NCI-H1417 (cell line): Measurements from ENCODE around the gene MYH11.
"Not testable (repeated sequence)": the region's sequence is repeated elsewhere in the genome, so short reads cannot be mapped to it uniquely, and the experiment has no call there.

ENCODE experiments used
- DNase-seq, 3 experiments: peaks; one replicate each; lab custom pipeline; 2025; lab: John Stamatoyannopoulos, UW

The MYH11 gene

DNA sequence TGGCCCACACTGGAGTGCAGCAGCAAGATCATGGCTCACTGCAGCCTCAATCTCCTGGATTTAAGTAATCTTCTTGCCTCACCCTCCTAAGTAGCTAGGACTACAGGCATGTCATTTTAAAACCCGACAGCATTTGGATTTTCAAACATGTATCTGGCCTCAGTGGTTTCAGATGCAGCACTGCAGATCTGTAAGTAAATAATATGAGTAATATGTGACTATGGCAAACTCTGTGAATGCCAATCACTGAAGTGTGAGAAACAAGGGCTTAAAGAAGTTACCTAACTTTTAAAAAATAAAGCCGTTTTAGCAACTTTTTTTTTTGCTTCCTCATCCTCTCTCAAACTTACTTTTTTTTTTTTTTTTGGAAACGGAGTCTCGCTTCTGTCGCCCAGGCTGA lies 19.7 kb upstream of the MYH11 start:
- no peak for DNase-seq

DNA sequence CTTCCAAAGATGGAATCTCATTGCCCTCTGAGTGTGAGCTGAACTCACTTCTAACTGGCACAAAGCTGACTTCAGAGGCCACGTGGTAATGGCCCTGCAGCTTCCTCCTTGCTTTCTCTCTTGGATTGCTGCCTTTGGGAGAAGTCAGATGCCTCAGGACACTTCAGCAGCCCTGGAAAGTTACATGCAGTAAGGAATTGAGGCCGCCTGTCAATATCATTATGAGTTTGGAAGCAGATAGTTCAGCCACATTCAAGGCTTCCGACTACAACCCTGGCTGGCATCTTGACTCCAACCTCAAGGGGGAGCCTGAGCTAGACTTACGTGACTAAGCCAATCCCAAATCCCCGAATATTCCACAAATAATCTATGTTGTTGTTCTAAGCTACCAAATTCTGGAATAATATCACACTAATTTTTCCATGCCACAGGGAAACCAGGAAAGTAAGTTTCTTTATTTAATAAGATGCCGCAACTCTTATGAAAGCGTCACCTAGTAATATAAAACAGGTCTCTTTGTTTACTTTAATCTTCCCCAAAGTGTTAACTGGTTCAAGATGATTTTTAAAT lies 18.0 kb upstream of the MYH11 start:
- DNase-seq = peak in 2 of 3 experiments; percentile 0 to 46

DNA sequence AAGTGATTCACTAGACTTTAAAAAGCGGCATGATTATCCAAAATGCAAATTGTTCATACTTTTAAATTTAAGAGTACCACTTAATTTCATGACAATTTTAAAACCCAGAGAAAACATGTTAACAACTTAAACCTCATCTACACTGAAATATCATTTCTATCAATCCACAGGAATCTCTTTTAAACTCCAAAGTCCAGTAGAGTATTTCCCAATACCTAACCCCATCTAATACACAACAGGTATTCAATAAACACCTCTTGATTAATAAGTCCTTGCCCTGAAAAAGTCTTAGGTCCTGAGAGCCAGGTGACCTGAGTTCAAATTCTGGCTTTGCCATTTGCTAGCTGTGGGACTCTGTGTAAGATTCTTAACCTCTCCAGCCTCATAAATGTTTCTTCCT lies 16.9 kb upstream of the MYH11 start:
- DNase-seq = no peak

DNA sequence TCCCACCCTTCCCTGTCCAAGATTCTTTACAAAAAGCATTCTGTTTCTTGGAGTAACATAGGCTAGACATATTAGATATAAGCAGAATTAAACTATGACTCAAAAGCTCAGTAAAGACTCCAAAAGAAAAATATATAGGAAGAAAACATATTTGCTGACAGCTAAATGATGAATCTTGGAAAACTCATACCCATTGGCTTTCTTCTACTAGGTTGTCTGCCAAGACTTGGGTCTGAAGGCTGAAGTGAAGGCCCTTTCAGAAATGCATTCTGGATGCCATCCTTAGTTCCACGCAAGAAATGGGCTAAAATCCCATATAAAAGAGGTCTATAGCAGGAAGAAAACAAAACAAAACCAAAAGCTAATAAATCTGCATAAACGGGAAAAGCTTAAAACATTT lies 16.5 kb upstream of the MYH11 start:
- no peak for DNase-seq

DNA sequence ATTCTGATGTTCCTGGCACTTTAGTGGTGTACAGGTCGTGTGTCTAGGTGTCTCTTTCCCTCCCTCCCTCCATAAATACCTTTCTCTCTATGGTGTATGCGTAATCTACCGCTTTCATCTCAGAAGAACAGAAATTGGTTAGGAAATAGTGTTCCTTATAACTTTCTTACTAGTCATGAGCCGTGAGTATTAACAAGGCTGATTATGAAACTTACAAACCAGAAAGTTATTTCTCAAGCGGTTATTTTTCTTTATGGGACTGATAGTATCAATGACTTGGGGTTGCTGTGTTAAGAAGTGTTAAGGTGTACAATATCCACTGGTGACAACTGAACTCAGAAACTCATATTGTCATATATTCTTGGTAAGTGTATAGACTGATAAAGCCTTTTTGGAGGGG lies 13.2 kb upstream of the MYH11 start:
- DNase-seq = no peak

DNA sequence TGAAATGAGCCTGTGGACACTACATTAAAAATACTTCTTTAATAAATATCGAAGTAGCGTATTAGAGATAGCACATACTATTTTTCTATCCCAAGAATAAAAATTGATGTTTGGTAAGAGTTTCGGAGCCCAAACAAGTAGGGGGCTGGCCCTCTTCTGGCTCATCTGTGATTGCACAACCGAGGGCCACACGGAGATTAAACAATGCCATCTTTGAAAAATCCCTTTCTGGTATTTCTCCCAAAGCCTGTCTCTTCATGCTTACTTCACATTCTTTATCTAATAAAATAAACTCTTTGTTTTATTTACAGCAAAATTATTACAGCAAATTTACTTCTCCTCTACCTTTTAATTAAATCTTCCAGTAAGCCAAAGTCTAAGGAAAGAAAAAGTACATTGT lies 9.6 kb upstream of the MYH11 start:
- DNase-seq = no peak

DNA sequence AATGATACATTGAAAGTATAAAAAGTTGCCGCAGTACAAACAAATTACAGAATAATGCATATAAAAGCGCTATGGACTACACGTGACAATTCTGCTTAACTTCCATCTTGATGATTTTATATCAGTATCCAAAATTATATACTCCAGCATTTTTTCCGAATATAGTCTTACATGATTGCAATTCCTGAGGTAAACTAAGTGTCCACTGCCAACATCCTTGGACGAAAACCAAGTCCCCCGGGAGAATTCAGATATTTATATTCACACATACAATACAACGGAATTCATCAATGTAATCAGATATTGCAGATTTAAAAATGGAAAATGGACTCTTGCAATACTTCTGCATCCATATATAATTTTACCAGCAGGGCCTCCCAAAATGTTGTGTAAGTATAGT lies 8.9 kb upstream of the MYH11 start:
- DNase-seq = no peak

DNA sequence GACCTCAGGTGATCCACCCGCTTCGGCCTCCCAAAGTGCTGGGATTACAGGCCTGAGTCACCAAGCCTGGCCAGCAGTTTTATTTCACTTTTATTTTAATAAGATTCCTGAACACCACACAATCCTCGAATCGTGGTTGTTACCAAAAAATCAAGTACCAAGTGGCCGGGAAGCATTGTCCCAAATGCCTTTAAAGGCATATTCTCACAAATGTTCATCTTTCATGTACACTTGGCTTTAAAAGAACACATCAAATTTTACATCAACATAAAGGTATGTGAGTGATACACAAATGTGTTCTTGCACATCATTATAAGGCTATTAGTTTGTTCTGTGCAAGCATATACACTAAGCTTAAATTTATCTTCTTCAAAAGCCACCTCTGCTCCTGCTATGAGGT lies 8.1 kb upstream of the MYH11 start:
- no peak for DNase-seq

DNA sequence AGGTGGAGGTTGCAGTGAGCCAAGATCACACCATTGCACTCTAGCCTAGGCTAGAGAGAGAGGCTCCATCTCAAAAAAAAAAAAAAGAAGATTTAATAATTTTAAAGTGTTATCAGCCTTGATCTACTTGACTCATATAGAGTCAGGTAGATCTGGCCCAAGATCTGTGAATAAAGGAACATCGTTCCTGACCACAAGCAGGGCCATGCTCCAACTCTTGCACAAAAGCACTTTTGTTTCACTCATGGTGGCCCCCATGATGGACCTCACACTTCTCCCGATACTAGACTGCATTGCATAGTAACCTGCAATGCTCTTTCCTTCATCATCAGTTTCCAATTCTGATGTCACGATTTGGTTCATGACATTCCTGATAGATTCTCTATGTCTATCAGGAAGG lies 5.2 kb upstream of the MYH11 start:
- no peak for DNase-seq

DNA sequence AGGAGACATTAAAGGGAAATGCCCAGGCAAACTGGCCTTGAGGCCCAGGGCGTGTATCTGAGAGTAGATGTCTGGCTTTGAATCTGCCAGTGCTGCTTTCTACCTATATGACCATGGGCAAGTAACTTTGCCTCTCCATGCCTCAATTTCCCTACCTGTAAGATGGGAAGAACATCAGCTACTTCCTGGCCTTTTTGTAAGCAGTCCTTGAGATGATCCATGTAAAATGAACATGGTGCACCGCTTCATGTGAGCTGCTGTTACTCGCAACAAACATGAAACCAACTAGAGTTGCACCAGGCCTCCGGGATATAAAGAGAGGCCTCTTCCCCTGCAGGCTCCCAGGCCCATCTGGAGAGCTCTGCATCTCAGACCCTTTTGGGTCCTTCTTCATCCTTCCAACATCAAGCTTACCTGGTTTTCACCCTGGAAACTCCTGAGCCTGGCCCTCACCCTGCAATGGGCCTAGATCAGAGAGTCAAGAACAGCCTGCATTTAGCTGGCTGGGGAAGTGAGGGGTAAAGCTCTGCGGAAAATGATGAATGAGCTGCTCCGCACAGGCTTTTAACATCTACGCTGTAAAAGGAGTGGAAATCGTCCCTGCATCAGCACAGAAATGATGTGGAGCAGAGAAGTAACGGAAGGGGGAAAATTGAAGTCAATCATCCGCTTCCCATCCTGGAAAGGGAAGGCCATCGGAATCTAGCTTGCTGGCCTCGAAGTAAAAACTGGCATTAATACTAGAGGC lies 2.3 kb upstream of the MYH11 start:
- DNase-seq = no peak

DNA sequence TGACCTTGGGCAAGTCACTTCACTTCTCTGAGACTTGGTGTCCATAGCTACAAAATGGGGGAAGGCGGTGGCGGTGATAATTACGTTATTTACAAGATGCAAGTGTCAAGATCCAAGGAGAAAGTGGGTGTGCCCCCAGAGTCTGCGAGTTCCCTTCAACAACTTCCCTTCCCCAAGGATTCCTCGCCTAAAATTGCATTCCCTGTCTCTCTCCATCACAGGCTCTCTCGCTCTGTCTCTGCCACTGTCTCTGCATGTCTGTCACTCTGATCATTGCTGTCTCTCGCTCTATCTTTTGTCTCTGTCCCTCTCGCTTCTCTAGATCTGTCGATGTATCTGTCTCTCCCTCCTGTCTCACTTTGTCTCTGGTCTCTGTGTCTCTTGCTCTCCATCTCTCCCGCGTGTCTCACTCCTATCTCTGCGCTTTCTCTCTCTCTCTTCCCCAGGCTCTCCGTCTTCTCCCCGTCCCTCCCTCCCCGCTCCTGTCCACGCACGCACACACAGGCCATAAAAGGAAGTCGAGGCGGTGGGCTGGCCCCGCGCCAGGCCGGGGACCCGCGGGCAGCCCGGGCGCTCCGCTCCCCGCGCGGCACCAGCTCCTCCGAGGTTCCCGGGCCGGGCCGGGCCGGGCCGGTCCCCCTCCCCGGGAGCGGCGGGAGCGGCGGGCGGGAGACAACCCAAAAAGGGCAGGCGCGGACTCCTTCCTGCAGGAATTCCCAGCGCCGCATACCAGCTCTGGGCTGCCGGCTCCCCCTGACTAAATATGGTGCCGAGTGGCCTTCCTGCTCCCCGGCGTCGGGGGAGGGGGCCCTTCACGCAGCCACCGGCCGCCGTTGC lies 1.1 kb upstream of the MYH11 start:
- DNase-seq = no peak

DNA sequence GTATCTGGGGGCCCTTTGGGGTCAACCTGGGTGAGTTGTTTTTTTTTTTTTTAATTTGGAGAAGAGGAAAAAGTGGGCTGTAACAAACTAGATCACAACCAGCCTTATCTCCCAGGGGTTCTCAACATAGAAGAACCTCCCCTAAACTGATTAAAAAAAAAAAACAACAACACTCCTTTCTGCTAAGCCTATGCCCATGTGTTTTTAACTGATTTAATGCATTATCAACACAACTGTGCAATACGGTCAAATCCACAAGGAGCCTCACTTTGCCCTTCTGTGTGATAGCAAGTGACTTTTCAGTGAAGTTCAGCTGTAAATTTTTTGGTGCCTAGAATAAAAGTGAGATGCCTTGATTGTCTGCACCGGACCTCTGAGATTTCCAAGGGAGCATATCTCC lies 646 bp downstream of the MYH11 start:
- no peak for DNase-seq

DNA sequence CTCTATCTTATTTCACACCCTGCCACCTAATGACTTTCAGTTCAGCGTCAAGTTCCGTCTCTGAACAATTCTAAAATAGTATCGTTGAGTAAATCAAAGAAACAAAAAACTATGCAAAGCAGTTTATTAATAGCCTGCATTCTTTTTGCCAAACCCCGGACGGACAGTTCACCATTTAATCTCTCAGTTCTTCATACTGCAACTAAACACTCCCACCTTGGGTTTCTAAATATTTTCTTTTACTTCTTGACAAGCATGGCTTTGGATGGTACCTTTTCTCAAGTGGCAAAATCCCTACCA lies 1.2 kb downstream of the MYH11 start:
- no peak for DNase-seq

DNA sequence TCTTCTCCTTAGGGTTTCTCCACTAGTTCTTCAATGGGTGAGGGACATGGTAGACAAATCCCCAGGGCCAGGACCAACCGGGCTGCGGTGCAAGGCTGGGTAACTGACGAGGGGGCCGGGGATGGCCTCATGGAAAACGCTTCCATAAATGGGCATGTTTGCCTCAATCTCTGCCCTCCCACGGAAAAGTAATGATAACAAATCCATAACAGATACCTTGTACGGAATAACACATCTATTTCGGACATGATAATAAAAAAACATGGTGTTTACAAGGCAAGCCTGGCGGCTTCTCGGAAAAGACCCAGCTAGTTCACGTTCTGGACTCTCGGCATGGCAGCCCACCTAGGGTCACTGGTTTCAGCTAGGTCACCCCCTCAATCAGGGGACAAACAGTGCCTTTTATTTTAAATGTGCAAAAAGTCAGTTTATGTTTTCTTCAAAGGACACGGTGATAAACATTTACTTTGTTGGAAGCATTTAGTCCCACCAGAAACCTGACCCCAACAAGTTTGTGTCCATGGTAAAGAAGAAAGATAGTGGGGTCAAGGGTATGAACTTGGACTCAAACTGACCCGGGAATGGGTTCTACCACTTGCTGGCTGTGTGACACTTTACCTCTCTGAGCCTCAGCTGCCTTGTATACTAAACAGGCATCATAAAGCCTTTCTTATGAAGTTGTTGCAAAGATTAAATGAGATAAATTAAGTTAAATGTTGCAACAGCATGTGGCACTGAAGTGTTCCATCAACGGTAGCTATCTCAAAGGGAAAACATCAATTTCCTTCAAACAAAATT lies 1.7 kb downstream of the MYH11 start:
- DNase-seq = no peak

DNA sequence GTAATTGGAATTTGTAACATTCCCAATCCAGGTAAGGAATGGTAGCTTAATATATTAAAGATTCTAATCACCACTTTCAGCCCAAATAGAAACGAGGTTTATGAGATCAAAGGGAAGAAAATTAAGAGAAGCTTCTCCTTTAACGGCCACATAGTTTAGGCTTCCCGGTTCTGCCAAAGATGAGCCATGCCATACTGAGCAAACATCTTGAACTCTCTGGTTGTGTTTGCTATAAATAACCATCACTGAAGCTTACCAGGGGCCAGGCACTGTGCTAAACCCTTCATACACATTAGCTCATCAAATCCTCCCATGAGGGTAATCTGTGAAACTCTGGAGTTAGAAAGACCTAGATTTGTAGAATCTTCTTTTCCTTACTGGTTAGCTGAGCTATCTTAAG lies 2.8 kb downstream of the MYH11 start:
- no peak for DNase-seq

DNA sequence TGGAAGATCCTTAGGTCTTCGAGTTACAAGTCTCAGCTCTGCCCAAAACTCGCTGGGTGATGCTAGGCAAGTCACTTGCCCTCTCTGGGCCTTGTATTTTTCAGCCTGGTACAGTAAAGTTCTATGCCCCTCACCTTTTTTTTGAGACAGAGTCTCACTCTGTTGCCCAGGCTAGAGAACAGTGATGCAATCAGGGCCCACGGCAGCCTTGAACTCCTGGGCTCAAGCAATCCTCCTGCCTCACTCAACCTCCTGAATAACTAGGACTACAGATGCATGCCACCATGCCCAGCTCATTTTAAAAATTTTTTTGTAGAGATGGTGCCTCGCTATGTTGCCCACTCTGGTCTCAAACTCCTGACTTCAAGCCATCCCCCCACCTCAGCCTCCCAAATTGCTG lies 3.8 kb downstream of the MYH11 start:
- DNase-seq = no peak

DNA sequence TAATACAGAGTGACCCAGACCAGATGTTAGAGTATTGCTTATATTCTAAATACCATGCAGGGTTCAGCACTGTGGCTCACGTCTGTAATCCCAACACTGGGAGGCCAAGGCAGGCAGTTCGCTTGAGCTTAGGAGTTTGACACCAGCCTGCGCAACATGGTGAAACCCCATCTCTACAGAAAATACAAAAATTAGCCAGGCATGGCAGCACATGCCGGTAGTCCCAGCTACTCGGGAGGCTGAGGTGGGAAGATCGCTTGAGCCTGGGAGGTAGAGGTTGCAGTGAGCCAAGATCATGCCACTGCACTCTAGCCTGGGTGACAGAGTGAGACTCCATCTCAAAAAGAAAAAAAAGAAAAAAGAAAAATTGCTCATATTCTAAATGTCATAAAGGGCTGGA lies 6.3 kb downstream of the MYH11 start:
- not testable (repeated sequence) for DNase-seq

DNA sequence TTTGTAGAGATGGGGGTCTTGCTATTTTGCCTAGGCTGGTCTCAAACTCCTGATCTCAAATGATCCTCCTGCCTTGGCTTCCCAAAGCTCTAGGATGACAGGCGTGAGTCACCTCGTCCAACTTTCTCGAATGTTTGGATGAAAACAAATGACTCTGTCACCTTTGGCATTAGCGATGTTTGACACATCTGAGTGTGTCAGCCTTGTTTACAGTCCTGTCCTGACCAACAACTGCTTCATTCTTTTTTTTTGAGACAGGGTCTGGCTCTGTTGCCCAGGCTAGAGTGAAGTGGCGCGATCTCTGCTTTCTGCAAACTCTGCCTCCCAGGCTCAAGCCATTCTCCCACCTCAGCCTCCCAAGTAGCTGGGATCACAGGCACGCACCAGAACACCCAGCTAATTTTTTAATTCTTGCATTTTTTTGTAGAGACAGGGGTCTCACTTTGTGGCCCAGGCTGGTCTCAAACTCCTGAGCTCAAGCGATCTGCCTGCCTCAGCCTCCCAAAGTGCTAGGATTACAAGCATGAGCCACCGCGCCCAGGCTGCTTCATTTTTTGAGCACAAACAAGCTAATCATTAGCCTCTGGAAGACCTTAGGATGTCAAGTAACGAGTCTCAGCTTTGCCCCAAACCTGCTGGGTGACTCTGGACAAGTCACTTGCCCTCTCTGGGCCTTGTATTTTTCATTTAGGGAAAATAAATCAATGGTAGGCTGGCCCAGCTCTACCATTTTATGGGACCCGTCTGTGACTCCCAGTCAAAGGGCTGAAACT lies 7.4 kb downstream of the MYH11 start:
- no peak for DNase-seq

DNA sequence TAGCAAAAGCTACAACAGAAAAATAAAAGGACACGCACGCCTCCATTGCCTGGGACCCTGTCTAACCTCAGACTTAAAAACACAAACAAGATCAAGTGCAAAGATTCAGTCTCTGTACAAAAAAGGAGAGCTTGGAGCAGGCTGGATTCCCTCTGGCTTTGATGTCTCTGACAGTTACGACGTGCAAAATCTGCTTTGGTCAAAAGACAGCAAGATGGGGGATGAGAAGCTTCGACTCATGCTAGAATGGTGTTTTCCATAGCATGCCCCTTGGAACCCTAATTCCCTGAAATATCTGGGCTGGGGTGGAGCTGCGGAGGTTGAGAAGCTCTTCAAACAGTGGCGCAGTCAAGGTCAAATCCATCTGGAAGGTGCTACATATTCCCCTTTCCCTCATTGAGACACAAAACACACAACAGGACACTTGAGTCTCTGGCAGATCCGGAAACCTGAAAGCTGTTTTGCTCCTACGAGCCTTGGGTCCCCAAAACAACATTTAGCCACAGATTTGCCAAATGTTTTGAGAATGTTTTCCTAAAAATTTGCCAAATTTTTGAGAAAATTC lies 9.1 kb downstream of the MYH11 start:
- no peak for DNase-seq

DNA sequence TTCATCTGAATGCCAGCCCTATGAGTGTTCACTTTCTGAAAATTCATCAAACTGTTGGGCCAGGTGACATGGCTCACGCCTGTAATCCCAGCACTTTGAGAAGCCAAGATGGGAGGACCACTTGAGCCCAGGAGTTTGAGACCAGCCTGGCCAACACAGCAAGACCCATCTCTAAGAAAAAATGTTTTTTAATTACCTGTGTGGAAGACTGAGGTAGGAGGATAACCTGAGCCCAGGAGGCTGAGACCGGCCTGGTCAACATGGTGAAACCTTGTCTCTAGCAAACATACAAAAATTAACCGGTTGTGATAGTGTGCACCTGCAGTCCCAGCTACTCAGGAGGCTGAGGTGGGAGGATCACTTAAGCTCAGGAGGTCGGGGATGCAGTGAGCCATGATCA lies 10.3 kb downstream of the MYH11 start:
- no peak for DNase-seq

DNA sequence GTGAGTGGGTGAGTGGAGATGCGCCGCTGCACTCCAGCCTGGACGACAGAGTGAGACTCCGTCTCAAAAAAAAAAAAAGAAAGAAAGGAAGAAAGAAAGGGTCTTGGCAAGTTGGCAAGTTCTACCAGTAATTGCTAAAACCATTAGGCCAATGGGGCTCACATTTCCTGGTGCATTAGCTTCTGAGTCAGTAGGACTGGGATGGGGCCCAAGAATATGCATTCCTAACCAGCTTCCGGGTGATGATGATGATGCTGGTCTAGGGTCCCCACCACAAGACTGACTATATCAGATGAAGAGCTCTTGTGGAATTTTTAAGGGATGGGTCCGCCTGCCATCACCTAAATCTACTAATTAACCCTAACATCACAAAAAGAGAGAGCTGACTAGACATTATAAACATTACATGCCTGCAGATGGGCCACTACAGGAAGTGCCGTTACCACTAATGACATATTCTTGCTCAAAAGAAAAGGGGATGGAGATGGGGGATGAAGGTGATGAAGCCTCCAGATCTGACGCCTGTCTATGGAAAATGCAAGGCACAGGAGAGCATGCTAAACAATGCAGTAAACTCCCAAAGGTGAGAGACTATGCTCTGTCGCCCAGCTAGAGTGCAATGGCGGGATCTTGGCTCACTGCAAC lies 13.1 kb downstream of the MYH11 start:
- no peak for DNase-seq
